GM21515 (cell line): ENCODE measurements around the gene TMEM259.

ENCODE experiments used
- ATAC-seq: cut with Tn5 transposase; IDR thresholded peaks from one replicate; pipeline ENCODE4 v1.9.1; 2021; ENCODE audit not compliant: unreplicated experiment

TMEM259 gene

DNA sequence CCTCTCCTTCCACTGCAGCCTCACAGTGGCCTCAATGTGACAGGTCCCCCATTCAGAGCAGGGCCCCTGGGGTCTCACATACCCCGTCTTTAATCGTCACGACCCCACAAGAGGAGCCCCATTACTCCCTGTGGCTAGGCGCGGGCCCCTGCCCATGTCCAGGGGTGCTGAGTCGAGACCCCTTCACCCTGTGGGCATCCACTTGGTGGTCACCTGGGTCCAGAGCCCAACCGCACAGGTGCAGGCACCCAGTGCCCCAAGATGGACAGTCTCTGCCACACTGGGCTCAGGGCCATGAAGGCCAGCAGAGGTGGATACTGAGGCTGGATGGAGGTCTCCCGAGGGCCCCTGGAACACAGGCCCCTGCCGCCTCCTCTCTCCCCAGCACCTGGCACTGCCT lies 3.0 kb downstream of the TMEM259 start:
- no peak for ATAC-seq

DNA sequence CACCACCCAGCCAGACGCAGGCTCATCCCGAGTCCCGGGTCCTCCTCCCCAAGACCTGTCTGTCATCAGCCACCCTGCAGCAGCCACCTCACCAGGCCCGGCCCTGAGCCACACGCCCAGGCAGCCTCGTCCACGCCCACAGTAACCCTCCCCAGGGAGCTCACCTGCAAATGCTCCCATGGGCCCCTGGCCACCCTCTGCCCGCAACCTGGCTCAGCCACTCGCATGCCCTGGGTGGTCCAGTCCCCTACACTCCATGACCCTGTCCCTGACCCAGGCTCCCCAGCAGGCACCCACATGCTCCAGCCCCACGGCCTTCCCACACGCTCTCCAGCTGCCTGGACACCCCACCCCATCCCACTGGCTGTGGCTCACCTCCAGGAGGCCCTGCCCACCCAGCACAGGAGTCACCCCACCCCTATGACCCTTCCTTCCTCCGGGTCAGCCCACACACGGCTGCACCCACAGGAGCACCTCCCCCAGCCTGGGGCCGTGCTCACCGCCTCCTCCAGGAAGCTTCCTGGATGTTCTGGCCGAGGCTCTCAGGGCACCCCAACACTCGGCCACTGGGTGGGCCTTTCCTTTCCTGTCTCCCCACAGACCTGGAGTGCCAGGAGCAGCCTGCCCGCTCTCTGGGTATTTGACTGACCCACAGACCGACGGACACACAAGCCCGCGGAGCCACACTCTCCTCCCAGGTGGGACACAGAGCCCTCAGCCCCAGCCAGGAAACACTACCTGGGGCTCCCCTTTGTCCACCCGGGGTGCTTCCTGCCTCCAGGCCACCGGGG lies 3.6 kb downstream of the TMEM259 start:
- no peak for ATAC-seq

DNA sequence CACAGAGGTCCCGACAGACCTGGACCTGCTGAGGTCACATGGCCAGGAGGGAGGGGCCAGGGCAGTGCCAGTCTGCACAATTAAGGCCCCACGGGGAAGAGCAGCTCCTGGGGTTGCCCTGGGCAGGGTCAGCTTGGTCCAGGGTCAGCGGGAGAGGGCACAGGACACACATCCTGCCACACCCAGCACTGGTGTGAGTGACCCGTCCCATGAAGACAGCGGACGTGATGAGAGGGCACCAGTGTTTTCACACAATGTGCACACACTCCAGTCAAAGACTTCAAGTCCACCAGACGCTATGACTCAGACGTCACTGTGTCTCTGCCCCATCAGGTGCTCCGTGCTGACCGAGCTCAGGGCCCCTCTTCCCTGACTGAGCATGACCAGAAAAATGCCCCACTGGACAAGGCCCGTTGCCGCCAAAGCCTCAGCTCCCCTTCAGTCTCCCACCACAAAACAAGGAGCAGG lies 4.2 kb downstream of the TMEM259 start:
- ATAC-seq: no peak

DNA sequence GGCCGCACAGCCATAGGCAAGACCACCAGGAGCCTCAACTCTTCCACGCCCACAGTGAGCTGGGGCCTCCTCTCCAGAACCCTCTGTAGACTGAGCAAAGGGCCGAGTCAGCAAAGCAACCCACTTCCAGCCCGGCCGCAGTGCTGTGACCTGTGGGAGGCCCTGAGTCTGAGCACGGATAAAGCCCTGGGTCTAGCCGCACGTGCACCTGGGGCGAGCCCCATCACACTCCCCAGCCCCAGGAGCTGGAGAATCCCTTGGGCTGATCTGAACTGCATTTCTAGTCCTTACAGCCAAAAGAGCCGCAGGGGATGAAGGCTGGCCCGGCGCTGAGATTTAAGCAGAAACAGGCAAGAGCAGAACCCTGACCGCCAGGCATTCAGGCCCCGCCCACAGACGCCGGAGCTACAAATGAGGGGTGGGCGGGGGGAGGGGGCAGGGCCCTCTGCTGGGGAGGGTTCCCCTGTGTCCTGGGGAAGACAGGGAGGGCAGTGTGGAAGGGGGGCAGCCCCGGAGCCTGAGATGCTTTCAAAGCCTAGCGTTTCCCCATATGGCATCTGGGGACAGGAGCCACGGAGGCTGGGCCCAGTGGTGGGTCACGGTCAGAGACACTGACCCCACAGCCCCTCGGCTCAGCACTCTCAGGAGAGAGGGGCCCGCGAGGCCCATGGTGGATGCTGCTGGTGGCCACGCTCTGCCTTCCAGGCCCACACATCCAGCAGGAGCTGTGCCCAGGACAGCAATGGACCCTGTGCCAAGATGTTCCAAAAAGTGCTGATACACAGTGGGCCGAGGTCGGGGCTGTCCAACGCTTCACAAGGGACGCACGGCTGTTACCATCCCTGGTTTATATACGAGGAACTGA lies 4.9 kb downstream of the TMEM259 start:
- ATAC-seq: no peak

DNA sequence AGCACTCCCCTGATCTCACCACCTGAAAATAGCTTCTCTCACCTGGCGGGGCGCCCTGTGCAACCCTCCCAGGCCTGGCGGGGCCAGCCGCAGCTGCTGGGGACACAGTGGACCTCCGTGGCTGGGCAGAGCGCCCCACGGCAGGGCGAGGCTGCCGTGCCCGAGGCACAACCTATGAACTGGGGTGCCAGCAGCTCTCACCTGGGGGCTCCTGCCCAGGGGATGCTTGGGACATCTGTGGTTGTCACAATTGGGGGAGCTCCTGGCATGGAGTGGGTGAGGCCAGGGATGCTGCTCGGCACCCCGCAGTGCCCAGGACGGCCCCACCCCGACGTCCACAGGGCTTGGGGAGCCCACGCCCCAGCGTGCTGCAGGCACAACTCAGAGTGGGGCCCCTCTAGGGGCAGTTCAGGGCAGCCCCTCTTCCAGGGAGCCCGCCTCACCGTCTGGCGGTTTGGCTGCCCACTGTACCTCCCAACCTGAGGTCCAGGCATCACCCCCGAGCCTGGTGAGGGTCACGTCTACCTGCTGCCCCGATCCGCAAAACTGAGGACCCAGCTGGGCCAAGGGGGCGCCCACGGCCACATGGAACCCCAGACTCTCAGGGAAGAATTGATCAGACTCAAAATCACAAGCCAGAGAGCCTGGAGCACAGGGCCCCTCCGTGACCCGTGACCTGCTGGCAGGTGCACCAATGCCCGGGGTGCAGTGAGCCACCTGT lies 5.7 kb downstream of the TMEM259 start:
- ATAC-seq: no peak

DNA sequence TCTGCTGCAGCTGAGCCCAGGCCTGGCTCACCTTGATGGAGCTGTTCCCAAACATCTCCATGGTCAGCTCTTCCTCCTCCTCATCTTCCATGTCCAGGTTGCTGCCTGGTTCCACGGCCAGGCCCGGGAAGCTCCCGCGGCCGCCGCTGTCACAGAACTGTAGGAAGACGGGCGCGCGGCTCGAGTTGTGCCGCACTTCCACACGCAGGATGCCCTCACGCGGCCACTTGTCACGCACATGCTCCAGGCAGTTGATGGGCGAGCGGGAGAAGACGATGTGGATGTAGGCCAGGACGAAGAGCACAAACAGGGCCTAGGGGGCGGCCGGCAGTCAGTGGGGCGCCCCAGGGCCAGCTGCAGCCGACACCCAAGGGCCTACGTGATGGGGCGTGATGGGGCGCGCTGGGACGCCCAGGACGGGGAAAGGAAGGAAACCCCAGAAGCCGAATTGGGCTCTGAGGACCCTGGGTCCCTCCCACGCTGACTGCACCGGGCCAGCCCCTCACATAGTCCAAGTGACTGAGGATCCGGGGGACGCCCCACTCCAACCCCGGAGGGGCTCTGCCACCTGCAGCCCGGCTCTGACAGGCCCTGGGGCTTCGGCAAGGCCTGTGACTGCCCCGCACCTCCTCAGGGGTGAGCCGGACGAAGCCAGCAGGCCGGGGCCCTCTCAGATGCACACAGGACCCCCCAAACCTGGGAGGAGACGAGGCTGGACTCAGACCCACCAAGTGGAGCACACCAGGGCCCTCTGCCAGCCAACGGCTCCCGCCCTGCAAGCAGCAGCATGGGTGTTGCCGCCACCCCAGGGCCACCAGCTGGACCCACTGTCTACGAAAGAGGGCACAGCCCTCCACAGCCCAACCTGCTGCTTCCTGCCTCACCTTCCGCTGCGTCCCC lies 6.5 kb downstream of the TMEM259 start:
- no peak for ATAC-seq

DNA sequence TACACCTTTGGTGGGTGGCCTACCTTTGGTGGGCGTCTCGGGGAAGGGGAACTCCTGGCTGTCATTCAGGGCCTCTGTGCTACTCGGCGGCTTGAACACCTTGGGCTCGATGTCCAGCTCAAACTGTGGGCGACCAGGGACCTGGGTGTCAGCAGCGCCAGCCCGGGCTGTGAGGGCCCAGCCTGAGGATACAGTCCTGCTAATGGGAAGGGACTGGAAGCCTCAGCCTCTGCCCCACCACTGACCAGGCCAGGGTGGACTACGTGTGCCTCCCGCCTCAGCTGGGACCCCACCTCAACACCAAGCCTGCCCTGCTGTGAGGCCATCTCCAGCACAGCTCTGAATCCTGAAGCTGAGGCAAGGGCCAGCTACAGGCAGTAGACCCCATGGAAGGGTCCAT lies 7.7 kb downstream of the TMEM259 start:
- no peak for ATAC-seq

DNA sequence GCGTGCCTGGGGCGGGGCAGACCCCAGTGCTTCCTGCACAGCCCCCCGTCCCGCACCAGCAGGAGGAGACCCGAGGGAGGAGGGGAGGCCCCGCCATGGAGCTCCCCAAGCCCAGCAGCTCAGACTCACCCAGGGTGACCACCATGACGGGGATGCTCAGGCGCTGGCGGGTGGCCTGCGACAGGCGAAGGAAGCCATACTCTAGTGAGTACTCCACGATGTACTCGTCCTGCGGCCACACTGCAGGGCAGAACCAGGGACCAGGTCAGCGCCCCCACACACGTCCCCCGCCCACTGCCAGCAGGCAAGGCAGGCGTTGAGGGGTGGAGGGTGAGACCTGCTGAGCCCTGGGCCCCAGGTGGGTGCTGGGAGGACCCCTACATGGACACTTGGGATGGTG lies 8.6 kb downstream of the TMEM259 start:
- no peak for ATAC-seq

DNA sequence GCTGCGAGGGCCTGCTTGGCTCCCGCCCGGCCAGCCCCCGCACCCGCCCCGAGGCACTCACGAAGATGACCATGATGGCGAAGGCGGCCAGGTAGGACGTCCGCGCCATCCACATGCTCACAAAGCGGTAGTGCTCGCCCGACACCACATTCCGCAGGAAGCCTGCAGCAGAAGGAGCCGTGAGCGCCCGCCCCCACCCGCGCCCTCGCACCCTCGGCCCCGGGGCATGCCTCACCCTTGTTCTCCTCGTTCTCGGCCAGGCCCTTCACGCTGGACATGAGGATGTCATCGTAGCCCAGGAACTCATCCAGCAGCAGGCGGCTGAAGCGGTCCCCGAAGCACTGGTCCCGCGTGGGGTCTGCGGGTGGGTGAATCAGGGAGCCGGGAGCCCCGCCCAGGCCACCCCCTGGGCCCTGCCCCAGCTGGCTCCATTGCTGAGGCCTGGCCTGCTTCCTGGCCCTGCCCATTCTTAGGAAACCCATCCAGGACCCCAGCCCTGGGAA lies 9.0 kb downstream of the TMEM259 start:
- ATAC-seq: no peak

DNA sequence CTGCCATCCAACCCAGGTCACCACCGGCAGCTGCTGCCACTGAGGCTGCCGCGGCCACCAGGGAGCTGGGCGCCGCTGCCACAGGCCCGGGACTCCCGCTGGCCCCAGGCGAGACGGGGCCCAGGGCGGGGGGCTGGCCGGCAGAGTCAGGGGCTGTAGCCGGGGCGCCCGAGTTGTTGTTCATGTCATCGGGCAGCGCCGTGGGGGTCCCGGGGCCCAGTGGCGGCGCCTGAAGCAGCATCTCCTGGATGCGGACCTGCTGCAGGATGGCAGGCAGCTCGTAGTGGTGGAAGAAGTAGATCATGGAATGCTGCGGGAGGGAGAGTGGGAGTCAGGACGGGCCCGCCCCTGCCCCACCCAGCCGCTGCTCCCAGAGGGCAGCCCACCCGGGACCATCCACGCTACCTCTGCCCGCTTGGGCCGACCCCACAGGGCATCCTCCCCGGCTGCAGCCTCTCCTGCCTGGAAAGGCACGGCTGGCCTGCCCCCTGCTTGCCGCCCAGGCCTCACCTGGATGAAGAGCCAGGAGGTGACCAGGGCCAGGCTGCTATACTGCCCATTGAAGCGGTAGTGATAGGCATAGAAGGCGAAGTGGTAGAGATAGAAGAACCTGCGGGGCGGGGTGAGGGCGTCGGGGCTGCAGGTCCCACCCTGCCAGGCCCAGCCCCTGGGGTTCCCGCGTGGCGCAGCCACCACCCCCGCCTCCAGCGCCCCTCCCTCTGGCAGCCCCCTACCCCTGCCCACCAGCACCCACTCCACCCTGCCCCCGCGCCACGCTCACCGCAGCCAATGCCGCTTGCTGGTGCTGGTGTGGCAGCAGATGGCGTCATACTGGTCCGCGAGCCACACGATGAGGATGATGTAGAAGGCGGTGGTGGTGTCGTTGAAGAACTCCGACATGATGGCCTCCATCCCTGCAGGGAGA lies 10.1 kb downstream of the TMEM259 start:
- no peak for ATAC-seq

DNA sequence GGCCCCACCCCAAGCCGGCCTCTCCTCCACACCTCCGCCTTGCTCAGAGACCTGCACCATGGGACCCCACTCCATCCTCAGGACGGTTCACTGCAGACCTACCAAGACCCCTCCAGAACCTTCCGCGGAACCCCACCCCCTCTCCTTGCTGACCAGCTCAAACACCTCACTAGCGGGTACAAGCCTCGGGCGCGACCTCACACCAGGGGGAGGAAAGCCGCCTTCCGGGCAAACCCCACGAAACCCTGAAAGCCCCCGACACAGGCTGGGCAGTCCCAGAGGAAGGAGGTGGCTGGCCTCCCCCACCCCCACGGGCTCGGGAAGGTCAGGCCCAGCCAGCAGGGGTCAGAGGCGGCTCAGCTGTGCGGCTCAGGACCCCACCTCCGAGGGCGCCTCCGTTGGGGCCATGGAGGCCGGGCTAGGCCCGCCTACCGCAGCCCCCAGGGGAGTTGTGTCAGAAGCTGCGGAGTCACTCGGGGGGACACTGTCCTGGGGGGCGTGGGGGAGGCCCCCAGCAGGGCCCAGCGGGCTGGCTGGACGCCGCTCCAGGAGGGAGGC lies 10.9 kb downstream of the TMEM259 start:
- ATAC-seq: no peak

DNA sequence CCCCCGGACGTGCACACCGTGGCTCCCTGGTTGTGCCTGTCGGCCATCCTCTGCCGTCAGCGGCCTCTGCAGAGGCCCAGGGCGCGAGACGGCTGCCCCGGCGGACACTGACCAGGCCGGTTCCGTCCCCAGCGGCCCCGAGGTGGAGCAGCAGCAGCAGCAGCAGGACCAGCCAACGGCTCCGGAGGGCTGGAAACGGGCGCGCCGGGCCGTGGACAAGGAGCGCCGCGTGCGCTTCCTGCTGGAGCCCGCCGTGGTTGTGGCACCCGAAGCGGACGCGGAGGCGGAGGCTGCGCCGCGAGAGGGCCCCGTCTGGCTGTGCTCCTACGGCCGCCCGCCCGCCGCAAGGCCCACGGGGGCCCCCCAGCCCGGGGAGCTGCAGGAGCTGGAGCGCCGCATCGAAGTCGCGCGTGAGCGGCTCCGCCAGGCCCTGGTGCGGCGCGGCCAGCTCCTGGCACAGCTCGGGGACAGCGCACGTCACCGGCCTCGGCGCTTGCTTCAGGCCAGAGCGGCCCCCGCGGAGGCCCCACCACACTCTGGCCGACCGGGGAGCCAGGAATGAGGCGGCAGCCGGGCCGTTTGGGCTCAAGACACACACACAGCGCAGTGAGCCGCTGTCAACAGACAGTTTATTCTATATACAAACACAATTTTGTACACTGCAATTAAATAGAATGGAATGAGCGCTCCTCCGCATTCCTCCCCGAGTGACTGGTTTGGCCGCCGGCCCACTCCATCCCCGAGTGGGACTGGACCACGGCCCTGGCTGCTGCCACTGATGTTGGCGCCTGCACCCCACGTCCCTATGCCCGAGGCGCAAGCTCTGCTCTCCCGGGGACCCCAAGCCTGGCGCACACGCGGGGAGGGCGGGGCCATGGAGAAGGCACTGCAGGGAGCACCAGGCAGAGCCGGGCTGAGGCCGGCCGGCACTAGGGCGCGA lies 11.6 kb downstream of the TMEM259 start:
- no peak for ATAC-seq

DNA sequence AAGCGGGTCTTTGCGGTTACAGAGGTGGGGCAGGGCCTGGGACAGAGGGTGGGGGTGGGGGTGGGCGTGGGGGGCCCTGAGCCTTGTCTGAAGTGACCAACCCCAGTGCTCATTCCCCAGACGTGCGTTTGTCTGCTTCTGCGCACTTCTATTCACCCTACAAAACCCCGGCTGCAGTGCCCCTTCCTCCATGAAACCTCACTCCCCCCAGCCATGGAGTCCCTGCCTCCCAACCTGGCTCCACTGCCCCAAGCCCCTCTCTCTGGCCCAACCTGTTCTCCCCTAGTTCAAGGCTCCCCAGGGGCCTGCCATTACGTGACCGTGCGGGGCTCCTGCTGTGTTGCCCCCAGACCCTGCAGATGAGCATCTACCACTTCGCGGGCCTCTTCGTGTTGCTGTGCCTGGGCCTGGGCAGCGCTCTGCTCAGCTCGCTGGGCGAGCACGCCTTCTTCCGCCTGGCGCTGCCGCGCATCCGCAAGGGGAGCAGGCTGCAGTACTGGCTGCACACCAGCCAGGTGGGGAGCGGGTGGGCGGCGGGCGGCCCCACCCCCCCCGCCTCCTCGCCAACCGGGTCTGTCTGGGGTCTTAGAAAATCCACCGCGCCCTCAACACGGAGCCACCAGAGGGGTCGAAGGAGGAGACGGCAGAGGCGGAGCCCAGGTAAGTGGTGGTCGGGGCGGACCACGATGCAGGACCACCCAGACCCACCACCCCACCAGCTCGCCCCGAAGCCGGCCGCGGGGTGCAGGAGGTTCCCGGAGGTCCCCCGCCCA lies 12.5 kb downstream of the TMEM259 start:
- no peak for ATAC-seq

DNA sequence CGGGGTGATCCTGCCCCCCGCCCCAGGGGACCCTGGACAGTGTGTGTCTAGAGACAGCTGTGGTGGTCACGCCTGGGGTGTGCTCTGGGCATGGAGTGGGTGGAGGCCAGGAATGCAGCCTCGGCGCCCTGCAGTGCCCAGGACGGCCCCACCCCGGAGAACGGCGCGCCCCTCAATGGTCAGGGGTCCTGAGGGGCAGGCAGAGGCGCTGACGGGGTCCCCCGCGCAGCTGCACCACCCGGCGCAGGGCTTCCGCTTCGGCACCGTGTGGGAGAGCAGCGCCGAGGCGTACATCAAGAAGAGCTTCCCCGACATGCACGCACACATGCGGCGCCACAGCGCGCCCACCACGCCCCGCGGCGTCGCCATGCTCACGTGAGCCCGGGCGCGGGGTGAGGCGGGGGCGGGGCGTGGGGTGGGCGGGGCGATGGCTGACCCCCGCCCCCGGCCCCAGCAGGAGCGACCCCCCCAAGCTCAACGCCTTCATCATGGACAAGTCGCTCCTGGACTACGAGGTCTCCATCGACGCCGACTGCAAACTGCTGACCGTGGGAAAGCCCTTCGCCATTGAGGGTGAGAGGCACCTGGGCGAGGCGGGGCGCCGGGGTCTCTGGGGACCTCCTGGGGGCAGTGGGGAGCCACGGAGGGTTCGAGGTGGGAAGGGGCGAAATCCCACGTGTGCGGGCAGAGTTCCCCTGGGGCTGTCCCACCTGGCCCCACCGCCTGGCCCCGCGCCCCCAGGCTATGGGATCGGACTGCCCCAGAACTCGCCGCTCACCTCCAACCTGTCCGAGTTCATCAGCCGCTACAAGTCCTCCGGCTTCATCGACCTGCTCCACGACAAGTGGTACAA lies 13.3 kb downstream of the TMEM259 start:
- ATAC-seq: no peak

DNA sequence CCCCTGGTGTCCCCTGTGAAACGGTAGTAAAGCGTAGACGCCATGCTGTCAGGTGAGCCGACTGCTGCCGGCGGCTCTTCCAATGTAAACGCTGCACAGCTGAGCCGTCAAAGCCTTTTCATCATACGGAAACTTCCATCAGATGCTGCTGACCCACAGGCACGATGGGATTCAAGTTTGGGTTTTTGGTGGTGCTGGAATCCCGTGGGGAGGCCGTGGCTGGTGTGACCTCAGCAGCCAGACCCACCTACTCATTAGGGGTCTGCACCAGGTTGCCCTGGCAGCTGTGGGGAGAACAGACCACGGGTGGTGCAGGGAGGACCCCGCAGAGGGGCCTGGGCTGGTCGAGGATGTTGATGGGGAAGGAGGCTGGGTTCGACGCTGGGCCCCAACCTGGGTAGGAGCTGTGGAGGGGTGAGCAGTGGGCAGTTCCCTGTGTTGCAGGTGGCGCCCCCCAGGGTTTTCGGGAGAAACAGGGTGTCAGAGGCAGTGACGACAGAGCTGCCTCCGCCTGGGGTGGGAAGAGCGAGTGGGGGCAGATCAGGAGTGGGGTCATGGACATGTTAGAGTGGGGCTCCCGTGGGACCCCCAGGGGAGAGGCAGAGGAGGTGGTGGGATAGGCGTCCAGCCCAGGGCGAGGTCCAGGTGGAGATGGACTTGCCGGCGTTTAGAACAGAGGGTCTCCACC lies 14.1 kb downstream of the TMEM259 start:
- no peak for ATAC-seq
